ENCODE results near the gene PRDM16. TPM values are rescaled to one million over a fixed set of nuclear protein-coding genes. Genes with fewer than 3 reads are reported as not detected.

The PRDM16 gene
- total and polyA plus RNA-seq, 4 donors = 0.05 to 0.67 (median 0.19) TPM

DNA sequence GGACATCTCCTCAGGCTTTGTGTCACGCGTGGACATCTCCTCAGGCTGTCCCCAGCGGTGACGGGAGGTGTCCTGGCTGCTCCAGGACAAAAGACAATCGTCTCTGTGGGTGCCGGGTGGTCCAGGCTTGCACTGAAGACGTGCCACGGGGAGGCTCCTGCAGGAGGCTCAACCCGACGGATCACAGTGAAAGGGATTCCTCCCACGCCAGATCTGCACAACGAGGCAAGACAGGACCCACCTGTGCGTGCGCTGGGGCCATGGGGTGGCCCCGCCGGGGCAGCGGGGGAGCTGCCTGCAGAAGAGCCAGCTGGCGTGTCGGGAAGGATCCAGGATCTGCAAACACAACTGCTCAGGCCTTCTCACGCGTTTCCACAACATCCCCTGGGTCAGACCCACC is 366.7 kb downstream of the PRDM16 start:
- no peak overlapping the region for H3K4me3 ChIP-seq (ENCODE audit: low read depth in 1 of 3, low read length in 3 of 3)
- H3K27ac ChIP-seq (ENCODE audit: low read depth in 1 of 2, low read length in 2 of 2) = no peak overlapping the region
- H3K36me3 ChIP-seq (ENCODE audit: control insufficient read depth in 4 of 4, insufficient read depth in 3 of 4, low read depth in 1 of 4, low read length in 3 of 4) = no peaks in the 10 kb centered on the region
- DNase-seq (ENCODE audit: low spot score) = no peak
- no peaks in the 10 kb centered on the region for H3K4me1 ChIP-seq (ENCODE audit: control insufficient read depth in 4 of 4, insufficient read depth in 4 of 4, low read length in 3 of 4)
- 78% methylated on average over 21 of the region's 21 CpGs for WGBS
- TF ChIP-seq SP1 (IDR thresholded peaks at IDR 0.05) (no peak), HNF4A (conservative IDR thresholded peaks at IDR 0.05) (no peak), RXRA (IDR thresholded peaks at IDR 0.05) (no peak), FOXA1 (IDR thresholded peaks at IDR 0.05) (no peak), YY1 (IDR thresholded peaks at IDR 0.05) (no peak), TAF1 (conservative IDR thresholded peaks at IDR 0.05) (no peak), NR2F2 (IDR thresholded peaks at IDR 0.05) (no peak), GABPA (IDR thresholded peaks at IDR 0.05 in 1 of 2, conservative IDR thresholded peaks at IDR 0.05 in 1 of 2) (no peak), JUND (IDR thresholded peaks at IDR 0.05) (no peak), RAD21 (IDR thresholded peaks at IDR 0.05) (no peak), FOXA2 (IDR thresholded peaks at IDR 0.05) (no peak), EGR1 (IDR thresholded peaks at IDR 0.05; ENCODE audit: low read depth in 2 of 2) (no peak), HNF4G (IDR thresholded peaks at IDR 0.05) (no peak)
- TF ChIP-seq, protein P1, sequence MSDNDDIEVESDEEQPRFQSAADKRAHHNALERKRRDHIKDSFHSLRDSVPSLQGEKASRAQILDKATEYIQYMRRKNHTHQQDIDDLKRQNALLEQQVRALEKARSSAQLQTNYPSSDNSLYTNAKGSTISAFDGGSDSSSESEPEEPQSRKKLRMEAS (IDR thresholded peaks at IDR 0.05) = no peak
- TF ChIP-seq, protein P2, sequence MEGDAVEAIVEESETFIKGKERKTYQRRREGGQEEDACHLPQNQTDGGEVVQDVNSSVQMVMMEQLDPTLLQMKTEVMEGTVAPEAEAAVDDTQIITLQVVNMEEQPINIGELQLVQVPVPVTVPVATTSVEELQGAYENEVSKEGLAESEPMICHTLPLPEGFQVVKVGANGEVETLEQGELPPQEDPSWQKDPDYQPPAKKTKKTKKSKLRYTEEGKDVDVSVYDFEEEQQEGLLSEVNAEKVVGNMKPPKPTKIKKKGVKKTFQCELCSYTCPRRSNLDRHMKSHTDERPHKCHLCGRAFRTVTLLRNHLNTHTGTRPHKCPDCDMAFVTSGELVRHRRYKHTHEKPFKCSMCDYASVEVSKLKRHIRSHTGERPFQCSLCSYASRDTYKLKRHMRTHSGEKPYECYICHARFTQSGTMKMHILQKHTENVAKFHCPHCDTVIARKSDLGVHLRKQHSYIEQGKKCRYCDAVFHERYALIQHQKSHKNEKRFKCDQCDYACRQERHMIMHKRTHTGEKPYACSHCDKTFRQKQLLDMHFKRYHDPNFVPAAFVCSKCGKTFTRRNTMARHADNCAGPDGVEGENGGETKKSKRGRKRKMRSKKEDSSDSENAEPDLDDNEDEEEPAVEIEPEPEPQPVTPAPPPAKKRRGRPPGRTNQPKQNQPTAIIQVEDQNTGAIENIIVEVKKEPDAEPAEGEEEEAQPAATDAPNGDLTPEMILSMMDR (IDR thresholded peaks at IDR 0.05; ENCODE audit: low read depth, low read length, missing input control) = no peak
- TF ChIP-seq, protein P3, sequence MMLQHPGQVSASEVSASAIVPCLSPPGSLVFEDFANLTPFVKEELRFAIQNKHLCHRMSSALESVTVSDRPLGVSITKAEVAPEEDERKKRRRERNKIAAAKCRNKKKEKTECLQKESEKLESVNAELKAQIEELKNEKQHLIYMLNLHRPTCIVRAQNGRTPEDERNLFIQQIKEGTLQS (IDR thresholded peaks at IDR 0.05) = no peak
- TF ChIP-seq, protein P4, sequence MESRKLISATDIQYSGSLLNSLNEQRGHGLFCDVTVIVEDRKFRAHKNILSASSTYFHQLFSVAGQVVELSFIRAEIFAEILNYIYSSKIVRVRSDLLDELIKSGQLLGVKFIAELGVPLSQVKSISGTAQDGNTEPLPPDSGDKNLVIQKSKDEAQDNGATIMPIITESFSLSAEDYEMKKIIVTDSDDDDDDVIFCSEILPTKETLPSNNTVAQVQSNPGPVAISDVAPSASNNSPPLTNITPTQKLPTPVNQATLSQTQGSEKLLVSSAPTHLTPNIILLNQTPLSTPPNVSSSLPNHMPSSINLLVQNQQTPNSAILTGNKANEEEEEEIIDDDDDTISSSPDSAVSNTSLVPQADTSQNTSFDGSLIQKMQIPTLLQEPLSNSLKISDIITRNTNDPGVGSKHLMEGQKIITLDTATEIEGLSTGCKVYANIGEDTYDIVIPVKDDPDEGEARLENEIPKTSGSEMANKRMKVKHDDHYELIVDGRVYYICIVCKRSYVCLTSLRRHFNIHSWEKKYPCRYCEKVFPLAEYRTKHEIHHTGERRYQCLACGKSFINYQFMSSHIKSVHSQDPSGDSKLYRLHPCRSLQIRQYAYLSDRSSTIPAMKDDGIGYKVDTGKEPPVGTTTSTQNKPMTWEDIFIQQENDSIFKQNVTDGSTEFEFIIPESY (IDR thresholded peaks at IDR 0.05) = no peak
- TF ChIP-seq, protein P5, sequence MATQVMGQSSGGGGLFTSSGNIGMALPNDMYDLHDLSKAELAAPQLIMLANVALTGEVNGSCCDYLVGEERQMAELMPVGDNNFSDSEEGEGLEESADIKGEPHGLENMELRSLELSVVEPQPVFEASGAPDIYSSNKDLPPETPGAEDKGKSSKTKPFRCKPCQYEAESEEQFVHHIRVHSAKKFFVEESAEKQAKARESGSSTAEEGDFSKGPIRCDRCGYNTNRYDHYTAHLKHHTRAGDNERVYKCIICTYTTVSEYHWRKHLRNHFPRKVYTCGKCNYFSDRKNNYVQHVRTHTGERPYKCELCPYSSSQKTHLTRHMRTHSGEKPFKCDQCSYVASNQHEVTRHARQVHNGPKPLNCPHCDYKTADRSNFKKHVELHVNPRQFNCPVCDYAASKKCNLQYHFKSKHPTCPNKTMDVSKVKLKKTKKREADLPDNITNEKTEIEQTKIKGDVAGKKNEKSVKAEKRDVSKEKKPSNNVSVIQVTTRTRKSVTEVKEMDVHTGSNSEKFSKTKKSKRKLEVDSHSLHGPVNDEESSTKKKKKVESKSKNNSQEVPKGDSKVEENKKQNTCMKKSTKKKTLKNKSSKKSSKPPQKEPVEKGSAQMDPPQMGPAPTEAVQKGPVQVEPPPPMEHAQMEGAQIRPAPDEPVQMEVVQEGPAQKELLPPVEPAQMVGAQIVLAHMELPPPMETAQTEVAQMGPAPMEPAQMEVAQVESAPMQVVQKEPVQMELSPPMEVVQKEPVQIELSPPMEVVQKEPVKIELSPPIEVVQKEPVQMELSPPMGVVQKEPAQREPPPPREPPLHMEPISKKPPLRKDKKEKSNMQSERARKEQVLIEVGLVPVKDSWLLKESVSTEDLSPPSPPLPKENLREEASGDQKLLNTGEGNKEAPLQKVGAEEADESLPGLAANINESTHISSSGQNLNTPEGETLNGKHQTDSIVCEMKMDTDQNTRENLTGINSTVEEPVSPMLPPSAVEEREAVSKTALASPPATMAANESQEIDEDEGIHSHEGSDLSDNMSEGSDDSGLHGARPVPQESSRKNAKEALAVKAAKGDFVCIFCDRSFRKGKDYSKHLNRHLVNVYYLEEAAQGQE (IDR thresholded peaks at IDR 0.05) = no peak
- no peaks in the 10 kb centered on the region for H3K9me3 ChIP-seq (ENCODE audit: control insufficient read depth in 4 of 4, low read length in 3 of 4)
- no peak overlapping the region for H3K9ac ChIP-seq (ENCODE audit: low read depth in 1 of 2, low read length in 2 of 2)
- no peaks in the 10 kb centered on the region for H3K27me3 ChIP-seq (ENCODE audit: control insufficient read depth in 4 of 4, insufficient read depth in 4 of 4, low read length in 3 of 4)
